ENCODE measurements around the gene EFHC1.

Gene EFHC1

GRCh38 chr6:52544602-52545405 lies 124.7 kb downstream of the EFHC1 start:
- DNase-seq = no peak

GRCh38 chr6:52545406-52546119 lies 125.4 kb downstream of the EFHC1 start:
- no peak for DNase-seq

- DNase-seq = no peak
Observed at GRCh38 chr6:52546192-52546591, 126.0 kb downstream of the EFHC1 start.

GRCh38 chr6:52546678-52547077 lies 126.5 kb downstream of the EFHC1 start:
- DNase-seq = no peak

GRCh38 chr6:52547647-52548352 lies 127.7 kb downstream of the EFHC1 start:
- DNase-seq = no peak

DNA sequence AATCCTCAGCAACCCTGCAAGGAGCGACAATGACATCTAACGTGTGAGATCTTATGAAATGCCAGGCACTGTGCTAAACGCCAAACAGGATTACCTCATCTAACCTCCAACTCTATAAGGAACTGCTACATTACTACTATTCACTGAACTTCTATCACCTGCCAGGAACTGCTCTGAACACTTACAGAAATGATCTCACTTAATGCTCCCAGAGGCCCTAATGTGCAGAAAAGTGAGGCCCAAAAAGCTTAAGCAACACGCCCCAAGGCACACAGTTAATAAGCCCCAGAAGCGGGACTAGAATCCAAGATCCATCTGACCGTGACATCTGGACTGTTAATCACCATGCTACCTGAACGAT lies 128.2 kb downstream of the EFHC1 start:
- DNase-seq = no peak

GRCh38 chr6:52548999-52549398 lies 128.9 kb downstream of the EFHC1 start:
- DNase-seq = no peak

- no peak for DNase-seq
Observed at GRCh38 chr6:52549428-52549827, 129.3 kb downstream of the EFHC1 start.

- DNase-seq = no peak
Observed at GRCh38 chr6:52550014-52550575, 130.0 kb downstream of the EFHC1 start.

DNA sequence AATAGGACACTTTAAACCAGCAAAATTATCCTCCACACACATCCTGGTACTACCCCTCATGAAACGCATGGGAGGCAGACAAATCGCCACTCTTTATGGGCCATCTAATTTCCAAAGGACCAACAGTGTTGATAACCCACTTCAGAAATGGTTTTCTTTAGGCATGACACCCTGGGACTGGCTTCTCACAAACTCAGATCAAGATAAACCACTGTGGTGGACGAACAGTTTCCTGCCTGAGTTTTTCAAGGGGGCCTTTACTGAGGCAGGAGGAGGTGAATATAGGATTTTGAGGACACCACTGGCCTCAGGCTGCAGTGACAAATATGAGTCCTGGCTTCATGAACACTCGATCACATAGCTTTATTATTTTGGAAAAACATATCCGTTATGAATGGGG lies 130.7 kb downstream of the EFHC1 start:
- DNase-seq = no peak

DNA sequence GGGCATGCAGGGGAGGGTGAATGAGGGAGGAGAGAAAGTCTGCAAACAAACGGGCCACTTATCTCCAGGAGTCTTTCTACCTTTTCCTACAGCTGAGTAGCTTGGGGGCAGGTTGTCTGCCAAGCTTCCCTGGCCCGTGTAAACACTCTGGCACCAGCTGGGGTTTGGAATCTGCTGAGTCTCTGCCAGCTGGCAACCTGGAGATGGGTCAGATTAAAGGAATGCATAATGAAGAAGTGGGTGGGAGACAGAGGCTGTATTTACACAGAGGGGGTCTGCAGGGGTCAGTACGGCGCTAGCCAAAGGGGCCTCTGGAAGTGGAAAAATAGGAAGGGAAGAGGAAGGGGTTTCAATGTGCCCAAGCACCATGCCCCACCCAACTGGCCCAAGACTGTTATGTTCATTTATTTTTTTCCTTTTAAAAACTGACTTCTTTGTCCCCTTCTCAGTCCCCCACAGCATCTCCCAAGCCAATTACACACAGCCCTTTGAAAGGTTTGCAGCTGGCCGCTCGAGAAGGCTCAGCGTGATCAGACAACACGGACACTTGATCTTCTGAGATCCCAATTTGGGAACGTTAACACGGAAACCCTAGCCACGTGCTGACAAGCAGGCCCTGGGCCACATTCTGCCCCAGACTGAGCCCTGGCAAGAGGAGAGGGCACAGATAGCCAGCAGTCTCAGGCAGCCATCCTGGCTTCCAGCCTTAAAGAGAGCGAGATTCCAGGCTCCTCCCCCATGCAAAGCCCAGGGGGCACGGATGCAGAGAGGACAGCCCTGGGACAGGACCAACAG lies 131.5 kb downstream of the EFHC1 start:
- DNase-seq = no peak

GRCh38 chr6:52552278-52552643 lies 132.1 kb downstream of the EFHC1 start:
- DNase-seq = no peak

GRCh38 chr6:52553158-52553557 lies 133.0 kb downstream of the EFHC1 start:
- DNase-seq = no peak

GRCh38 chr6:52553719-52554118 lies 133.6 kb downstream of the EFHC1 start:
- no peak for DNase-seq

DNA sequence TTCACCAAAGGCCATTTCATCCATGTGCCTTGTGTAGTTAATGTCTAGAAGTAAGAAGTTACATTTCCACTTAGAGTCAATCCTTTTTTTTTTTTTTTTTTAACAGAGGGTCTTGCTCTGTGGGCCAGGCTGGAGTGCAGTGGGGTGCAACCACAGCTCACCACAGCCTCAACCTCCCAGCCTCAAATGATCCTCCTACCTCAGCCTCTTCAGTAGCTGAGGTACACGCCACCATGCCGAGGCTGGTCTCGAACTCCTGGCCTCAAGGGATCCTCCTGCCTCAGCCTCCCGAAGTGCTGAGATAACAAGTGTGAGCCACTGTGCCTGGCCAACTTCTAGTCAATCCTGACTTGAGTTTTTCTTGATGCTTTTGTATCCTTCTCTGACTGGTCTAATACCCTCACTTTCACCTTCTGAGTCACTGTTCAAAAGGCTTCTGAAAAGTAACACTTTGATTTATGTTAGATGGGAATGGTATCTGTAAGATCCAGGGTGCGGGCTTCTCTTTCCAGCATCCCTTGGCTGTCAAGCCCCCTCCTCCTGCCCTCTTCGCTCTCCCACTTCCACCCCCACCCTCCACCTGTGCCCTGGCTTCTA lies 134.6 kb downstream of the EFHC1 start:
- DNase-seq = no peak

DNA sequence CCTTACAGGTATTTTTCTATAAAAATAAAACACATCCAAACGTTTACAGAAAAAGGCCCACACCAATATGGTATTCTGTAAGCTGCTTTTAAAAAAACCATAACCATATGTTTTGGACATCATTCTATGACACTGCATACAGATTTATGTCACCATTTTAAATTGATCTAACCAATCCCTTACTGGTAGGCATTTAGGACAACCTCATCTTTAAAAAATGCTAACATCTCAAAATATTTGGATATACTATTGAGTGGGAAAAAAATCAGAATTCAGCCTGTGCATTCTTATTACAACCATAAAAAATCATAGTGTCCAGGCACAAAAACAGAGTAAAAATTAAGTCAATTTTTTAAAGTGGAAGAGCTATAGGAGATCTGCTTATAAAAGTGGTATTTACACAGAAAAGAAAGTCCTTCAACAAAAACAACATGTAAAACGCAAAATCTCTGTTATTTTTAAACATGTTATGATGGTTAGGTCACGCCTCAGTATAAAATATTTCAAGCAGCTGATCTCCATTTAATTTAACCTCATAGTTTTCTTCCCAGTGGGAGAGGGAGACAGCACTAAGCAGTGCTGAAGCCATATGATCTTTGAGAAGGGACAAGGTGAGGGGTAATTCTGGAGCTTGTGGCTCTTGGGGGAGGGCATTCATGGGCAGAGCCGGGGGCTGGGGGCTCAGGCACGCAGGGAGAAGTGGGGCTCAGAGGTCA lies 135.5 kb downstream of the EFHC1 start:
- DNase-seq = no peak

- DNase-seq = no peak
Observed at GRCh38 chr6:52557389-52558265, 137.5 kb downstream of the EFHC1 start.

GRCh38 chr6:52558266-52559000 lies 138.3 kb downstream of the EFHC1 start:
- DNase-seq = no peak

- no peak for DNase-seq
Observed at GRCh38 chr6:52560462-52560861, 140.3 kb downstream of the EFHC1 start.

DNA sequence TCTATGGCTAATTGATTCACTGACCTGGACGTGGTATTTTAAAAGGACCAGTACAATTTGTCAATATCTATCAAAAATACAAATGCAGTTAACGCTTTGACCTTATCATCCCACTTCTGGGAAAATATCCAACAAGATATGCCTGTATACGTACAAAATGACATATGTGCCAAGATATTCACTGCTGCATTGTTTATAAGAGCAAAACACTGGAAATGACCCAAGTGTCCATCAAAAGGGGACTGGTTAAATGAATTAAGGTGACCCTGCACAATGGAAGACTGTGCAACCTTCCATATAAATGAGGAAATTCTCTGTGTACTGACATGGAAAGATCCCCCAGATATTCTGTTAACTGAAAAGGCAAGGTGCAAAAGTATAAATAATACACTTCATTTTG lies 142.8 kb downstream of the EFHC1 start:
- no peak for DNase-seq

Data from amniotic stem cell (primary cell).